HG02938 (cell line): ENCODE results near the gene AKAP4.

Experiments
- ATAC-seq: cut with Tn5 transposase; IDR thresholded peaks from one replicate; pipeline ENCODE4 v1.9.1; 2021; ENCODE audit warnings: mild to moderate bottlenecking, moderate library complexity; ENCODE audit not compliant: unreplicated experiment

The AKAP4 gene, protein sequence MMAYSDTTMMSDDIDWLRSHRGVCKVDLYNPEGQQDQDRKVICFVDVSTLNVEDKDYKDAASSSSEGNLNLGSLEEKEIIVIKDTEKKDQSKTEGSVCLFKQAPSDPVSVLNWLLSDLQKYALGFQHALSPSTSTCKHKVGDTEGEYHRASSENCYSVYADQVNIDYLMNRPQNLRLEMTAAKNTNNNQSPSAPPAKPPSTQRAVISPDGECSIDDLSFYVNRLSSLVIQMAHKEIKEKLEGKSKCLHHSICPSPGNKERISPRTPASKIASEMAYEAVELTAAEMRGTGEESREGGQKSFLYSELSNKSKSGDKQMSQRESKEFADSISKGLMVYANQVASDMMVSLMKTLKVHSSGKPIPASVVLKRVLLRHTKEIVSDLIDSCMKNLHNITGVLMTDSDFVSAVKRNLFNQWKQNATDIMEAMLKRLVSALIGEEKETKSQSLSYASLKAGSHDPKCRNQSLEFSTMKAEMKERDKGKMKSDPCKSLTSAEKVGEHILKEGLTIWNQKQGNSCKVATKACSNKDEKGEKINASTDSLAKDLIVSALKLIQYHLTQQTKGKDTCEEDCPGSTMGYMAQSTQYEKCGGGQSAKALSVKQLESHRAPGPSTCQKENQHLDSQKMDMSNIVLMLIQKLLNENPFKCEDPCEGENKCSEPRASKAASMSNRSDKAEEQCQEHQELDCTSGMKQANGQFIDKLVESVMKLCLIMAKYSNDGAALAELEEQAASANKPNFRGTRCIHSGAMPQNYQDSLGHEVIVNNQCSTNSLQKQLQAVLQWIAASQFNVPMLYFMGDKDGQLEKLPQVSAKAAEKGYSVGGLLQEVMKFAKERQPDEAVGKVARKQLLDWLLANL

DNA sequence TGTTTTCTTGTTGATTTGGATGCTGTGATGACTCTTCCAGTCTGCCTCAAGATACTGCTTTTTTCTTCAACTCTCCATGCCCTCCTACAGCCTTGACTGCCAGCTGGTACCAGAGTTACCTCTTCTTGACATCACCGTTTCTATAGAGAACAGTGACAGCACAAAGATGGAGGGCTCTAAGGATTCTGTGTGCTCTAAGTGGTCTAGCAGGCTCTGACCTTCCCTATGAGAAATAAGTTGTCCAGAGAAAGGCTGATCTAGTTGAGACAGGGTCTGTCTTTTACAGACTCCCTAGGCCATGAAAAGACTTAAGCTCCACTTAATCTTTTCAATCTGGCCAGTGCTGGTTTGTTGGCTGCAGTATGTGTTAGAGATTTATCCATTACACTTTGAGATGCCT, at the start of gene AKAP4:
TSS of gene AKAP4 (minus strand) at position 101 of the 400 bp plus-strand sequence. CDS start 118 bp downstream, outside the sequence.
- ATAC-seq = no peak

DNA sequence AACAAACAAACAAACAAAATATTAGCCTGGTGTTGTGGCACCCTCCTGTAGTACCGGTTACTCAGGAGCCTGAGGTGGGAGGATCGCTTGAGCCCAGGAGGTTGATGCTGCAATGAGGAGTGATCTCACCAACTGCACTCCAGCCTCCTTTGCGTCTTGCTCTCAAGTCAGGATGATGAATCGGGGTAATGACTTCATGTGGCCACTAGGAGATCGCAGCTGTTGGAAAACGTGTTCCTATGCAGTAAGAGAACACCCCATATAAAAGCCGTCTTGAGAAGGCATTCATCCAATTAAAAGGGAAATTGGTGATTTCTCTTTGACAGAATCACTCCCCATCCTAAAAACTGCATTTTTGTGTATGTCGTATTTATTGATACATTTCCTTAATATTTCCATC, 10.7 kb upstream of the AKAP4 start:
- ATAC-seq = no peak

DNA sequence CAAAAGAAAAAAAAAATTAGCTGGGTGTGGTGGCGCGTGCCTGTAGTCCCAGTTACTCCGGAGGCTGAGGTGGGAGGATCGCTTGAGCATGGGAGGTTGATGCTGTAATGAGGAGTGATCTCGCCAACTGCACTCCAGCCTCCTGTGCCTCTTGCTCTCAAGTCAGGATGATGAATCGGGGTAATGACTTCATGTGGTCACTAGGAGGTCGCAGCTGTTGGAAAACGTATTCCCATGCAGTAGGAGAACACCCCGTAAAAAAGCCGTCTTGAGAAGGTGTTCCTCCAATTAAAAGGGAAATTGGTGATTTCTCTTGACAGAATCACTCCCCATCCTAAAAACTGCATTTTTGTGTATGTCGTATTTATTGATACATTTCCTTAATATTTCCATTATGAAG, 5.9 kb upstream of the AKAP4 start:
- no peak for ATAC-seq

DNA sequence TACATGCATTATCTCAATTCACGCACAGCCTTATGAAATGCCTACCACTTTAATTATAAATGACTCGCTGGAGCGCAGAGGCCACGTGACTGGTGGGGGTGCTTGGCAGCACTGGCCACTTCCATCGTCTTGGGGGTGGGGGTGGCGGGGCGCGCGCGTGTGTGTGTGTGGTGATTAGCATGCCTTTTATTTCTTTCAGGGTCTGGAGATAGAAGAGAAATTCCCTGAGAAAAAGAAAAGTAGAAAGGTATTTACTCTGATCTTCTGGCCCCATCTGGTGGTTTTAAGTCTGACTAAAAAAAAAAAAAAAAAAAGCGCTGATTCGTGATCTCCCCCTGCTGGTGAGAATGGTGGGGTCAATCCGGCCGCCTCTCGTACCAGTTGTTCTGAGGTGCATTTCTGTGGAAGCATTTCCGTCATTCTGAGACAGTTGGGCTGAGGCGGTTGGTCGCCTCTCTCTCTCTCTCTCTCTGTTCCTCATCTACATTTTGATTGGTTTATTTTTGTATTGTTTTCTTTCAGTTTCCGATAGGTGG, 3.6 kb upstream of the AKAP4 start, which contains the start of gene CCNB3:
TSS of gene CCNB3 (plus strand) at position 402 of the 536 bp plus-strand sequence. CDS start 80,399 bp downstream, outside the sequence.
- ATAC-seq = peak; percentile 98

DNA sequence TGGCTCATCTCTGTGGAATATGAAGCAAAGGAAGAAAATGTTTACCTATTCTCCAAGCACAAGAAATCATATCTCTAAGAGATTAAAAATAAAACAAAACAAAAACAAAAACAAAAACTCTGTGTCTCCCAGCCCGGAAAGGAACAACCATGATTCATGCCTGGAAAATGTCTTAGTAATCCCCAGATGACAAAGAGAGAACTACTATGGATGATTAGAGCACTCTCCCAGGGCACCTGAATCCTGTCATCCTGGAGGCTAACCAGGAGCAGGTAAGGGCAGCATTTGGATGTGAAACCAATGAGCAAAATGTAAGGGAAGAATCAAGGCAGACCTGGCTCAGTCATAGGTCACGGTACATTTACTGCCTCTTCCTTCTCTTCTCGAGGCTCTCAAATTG, 1.7 kb upstream of the AKAP4 start:
- ATAC-seq = no peak

DNA sequence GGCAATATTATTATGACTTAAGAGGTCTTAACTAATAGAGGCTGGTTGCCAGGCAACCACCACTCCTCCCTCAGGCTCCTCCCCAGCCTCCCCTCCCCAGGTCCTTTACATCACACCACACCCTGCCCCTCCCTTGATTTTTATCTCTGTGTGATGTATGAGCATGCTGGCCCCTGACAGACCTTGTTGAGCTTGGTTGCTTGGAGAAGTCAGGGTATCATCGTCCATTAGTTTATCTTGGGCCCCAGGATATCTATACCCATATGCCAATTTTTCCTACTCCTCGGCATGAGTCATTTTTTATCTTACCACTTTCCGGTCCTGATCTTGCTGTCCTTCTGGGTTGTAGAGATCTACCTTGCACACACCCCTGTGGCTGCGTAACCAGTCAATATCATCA, 2.5 kb downstream of the AKAP4 start:
- no peak for ATAC-seq

DNA sequence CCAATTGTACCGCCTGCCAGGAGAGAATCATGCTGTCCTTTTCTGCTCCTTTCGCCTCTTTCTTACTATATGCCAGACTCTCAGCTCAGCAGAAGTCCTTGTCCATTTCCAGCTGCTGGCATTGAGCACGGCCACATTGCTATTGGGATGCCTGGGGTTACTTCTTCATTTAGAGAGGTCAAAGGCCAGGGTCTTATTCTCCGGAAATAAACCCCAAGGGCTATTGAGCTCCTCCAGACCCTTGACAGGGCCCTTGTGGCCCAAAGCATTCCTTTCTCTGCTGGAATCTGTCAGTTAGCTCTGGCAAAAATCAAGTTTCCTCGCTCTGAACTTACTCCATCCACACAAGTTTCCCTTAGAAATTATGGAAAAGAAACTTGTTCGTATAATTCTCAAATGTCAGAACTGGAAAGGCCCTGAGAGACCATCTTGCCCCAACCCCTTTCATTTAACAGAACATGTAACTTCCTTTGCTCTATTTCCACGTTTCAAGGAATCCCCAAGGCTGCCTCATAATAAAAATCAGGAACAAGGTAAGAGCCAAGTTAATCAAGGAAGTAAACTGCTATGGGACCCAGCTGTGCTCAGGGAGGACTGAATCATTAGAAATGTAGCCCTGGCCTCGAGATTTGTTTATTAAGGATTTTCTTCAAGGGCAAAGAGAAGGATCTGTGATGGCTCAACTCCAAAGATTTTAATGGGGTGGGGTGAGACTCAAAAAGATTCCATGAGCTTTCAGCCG, 11.8 kb downstream of the AKAP4 start:
- ATAC-seq = no peak

DNA sequence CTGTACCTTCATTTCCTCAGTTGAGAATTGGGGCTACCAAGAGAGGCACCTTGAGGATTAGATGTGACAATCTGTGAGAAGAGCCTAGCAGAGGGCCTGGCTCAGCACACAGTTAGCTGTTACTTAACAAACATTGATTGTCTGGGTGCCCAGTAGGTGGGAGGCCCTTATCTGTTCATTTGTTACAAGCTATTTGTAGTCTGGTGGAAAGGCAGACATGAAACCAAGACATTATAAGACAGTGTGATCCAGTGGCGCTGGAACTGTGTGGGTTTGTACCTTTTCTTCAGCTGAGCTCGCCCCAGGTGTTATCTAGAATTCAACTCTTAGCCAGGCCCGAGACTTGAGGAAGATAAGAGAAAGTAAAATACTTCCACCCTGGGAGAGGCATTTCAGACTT, 16.9 kb downstream of the AKAP4 start:
- no peak for ATAC-seq

DNA sequence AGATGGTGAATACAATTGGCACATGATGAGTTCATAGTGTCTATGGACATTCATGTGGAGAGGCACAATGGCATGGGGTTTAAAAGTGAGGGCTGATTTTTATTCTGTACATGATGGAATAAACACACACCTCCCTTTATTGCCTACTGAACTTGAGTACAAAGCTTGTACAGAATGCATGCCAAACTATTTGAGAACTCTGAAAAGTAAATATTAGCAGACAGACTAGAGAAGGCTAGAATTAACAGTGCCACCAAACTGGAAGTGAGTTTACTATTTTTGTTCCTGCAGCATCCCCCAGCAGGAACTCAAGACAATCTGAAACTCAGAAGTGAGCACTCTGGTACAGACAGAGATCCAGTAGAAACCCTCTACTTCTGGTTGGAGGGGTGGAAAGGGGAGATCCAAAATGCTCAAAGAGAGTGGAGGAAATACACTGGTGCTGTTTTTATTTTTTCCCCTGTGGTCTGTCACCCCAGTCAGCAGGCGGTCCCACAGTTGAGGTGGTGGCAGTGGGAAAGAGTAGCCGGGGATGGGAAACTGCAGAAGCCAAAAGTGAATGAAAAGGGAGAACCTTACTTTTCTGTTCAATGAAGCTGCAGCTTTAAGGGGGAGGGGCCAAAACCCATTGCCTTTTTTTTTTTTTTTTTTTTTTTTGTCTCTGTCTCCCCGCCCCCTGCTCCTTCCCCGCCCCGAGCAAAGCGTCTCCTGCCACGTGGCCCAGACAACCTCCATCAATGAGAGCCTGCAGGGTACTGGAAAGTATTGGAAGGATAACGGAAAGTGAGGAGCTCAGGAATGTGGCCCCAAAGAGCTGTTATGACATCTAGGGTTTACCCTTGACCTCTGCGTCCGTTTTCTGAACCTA, 20.5 kb downstream of the AKAP4 start:
- ATAC-seq = no peak

DNA sequence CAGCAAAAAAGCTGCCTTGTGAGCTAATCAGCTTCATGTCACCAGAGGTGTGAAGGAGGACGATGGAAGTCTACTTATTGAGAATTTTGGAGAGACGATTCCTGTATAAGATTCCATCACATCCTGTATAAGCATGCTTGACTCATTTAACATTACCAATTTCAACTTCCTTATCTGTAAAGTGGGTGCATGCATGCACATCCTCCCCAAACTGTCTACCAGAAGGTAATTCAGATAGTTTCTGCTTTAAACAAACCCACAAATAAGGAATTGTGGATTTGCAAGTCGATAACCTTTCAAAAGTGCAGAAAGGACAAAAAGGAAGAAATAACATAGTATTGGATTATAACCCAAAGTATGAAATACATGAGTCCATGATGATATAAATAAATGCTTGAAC, 31.1 kb downstream of the AKAP4 start:
- no peak for ATAC-seq

DNA sequence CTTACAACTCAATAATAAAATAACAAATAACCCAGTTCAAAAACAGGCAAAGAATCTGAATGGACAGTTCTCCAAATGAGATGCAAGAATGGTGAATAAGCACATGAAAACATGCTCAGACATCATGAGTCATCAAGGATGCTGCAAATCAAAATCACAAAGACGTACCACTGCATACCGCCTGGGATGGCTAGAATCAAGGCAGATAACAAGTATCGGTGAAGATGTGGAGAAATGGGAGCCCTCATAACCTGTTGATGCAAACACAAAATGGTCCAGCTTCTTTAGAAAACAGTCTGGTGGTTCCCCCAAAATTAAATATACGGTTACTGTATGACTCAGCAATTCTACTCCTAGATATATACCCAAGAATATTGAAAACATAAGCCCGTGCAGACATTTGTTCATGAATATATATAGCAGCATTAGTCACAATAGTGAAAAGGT, 32.5 kb downstream of the AKAP4 start:
- peak; percentile 40 for ATAC-seq

DNA sequence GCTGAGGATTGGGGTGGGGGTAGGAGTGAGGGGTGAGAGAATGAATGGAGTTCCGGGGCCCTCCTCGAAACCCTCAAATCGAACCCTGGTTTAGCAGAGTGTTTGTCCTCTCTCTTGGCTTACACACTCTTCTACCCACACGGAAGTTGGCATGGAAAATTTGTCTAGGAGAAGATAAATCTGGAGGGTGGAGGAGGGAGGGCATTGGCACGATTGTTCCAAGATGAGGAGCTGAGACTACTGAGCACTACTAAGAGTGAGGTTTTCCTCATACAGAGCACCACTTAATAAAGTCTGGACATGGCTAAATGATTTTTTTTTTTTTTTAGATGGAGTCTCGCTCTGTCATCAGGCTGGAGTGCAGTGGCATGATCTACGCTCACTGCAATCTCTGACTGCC, 33.4 kb downstream of the AKAP4 start:
- no peak for ATAC-seq

DNA sequence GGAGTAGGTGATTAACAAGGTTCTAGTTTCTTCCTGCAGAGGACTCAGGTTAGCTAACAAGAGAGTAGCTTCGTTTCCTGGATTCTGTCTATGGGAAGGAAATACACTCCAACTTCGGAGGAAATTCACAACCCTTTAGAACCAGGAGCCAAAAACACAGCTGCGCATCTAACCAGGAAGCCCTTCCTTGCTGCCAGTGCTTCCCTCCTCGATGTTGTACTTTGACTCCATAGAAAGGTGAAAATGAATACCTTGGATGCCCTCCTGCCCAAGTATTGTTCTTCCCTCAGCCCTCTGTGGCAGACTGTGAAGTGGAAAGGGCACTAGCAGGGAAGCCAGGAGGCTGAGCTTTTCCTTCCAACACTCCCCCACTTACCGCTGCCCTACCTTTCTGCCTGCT, 35.1 kb downstream of the AKAP4 start:
- ATAC-seq = no peak

DNA sequence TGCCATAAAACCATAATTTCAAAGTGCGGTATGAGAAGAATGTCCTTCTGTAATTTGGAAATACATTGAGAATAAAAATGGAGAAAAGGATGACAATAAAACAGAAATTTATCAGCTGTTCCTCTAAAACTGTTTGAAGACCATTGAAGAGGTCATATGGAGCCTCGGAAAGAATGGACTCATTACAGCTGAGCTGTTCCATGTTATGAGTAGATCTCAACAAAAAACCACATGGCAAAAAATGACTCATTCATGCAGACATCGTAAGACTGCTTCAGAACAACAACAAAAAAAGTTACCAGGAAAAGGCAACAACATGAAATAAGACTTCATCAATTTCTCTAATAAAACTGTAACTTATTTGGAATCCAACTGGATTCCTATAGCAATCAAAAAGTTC, 39.7 kb downstream of the AKAP4 start:
- no peak for ATAC-seq

DNA sequence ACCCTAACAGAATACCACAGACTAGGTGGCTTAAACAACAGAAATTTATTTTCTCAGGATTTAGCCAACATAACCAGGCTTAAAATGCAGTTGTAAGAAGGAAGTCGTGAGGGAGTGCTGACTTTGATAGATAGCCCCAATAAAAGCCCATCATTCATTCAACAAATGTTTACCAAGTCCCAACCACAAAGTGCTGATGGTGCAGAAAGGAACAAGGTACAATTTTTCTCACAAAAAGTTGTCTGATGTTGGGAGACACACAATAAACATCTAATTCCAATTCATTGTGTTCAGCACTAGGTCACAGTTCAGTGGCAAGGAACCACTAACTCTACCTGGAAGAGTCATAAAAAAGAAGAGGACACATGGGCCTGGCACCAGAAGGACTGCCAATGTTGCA, 42.2 kb downstream of the AKAP4 start:
- ATAC-seq = no peak

DNA sequence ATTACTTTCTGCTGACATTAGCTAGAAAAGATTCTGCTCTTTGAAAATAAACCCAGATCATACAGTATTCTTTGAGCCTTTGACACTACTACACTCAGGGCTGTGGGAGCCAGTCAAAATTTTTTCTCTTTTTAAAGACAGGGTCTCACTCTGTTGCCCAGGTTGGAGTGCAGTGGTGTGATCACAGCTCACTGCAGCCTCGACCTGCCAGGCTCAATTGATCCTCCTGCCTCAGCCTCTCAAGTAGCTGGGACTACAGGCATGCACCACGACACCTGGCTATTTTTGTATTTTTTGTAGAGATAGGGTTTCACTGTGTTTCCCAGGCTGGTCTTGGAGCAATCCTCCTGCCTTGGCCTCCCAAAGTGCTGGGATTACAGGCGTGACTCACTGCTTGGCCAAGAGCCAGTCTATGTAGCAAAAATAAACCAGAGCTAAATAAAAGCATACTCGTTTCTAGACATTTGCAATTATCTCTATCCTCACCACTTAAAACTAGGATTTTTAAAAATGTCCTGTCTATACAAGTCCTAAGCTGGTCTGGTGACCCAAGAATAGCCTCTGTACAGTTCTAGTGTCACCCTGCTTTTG, 43.2 kb downstream of the AKAP4 start:
- no peak for ATAC-seq

DNA sequence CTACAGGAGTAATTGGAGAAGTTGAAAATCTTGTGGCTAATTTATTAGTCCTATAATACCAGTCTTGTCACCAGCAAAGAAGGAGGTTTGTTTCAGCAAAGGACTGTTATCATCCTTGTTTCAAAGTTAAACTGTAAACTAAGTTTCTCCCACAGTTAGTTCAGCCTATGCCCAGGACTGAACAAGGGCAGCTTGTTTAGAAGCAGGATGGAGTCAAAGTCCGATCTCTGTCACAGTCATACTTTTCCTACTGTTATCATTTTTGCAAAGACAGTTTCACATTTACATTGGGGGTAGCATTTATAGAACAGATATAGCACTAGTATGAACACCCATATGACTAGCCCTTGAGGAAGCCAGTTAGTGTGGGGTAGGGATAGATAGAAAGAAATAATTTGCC, 46.4 kb downstream of the AKAP4 start:
- no peak for ATAC-seq

DNA sequence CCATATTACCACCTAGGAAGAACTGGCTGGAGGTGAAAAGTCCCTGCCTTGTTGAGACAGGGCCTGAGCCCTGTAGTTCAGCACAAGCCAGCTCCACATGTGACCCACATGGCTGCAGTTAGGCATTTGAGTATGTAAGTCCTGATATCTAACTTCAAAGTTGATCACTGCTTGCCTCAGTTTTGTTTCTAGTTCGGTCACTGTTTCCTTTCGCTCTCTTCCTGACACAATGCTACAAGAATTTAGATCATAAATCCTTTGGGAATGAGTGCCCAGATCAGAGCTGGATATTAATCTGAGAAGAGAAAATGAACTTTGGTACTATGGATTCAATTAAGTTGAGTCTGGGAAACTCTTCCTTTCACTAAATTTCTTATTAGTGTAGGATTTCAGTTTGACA, 48.4 kb downstream of the AKAP4 start:
- ATAC-seq = no peak

DNA sequence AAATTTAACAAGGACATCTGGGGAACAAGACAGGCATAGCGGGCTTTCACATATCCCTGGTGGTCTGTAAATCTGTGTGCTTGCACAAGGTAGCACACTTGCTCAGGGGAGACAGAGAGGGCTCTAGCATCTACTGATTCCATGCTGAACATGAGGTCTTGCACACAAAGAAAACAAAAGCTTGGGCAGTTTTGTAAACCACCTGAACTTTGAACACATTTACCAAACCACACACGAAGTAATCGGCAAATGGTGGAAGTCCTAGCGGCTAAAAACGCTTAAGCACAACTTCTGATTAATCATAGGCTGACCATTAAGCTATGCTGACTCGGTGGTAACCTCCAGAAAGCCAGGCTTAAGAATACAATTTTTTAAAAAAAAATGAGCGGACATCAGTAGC, 52.8 kb downstream of the AKAP4 start:
- ATAC-seq = no peak
